Measurements from ENCODE around the gene NUP210.

Gene NUP210

GRCh38 chr3:13346481-13347389 is 73.4 kb downstream of the NUP210 start:
- H3K4me3 ChIP-seq (ENCODE audit: low read depth, low read length): no peak overlapping the region
- no peak overlapping the region for H3K27ac ChIP-seq (ENCODE audit: low read depth, low read length)
- H3K27me3 ChIP-seq (ENCODE audit: insufficient read depth, low read length): peaks cover 36% of the 10 kb centered on the region
- H2AFZ ChIP-seq (ENCODE audit: low read length, unreplicated experiment): no peak overlapping the region
- no peaks in the 10 kb centered on the region for H3K79me2 ChIP-seq (ENCODE audit: control insufficient read depth, insufficient read depth, low read length, unreplicated experiment)
- no peaks in the 10 kb centered on the region for H3K4me1 ChIP-seq (ENCODE audit: control insufficient read depth, insufficient read depth, low read length, unreplicated experiment)
- no peaks in the 10 kb centered on the region for H3K36me3 ChIP-seq (ENCODE audit: insufficient read depth, low read length)

- Histone ChIP-seq H3K27me3 (ENCODE audit: insufficient read depth, low read length) (peaks cover 43% of the 10 kb centered on the region), H3K79me2 (ENCODE audit: control insufficient read depth, insufficient read depth, low read length, unreplicated experiment) (no peaks in the 10 kb centered on the region), H3K4me1 (ENCODE audit: control insufficient read depth, insufficient read depth, low read length, unreplicated experiment) (no peaks in the 10 kb centered on the region), H2AFZ (ENCODE audit: low read length, unreplicated experiment) (no peak overlapping the region), H3K36me3 (ENCODE audit: insufficient read depth, low read length) (no peaks in the 10 kb centered on the region), H3K4me3 (ENCODE audit: low read depth, low read length) (no peak overlapping the region), H3K27ac (ENCODE audit: low read depth, low read length) (no peak overlapping the region)
Observed at GRCh38 chr3:13345772-13346171, 74.3 kb downstream of the NUP210 start.

- Histone ChIP-seq H3K4me1 (ENCODE audit: control insufficient read depth, insufficient read depth, low read length, unreplicated experiment) (no peaks in the 10 kb centered on the region), H3K4me3 (ENCODE audit: low read depth, low read length) (no peak overlapping the region), H3K36me3 (ENCODE audit: insufficient read depth, low read length) (no peaks in the 10 kb centered on the region), H3K27me3 (ENCODE audit: insufficient read depth, low read length) (peaks cover 43% of the 10 kb centered on the region), H3K27ac (ENCODE audit: low read depth, low read length) (no peak overlapping the region), H3K79me2 (ENCODE audit: control insufficient read depth, insufficient read depth, low read length, unreplicated experiment) (no peaks in the 10 kb centered on the region), H2AFZ (ENCODE audit: low read length, unreplicated experiment) (no peak overlapping the region)
Observed at GRCh38 chr3:13345284-13345683, 74.8 kb downstream of the NUP210 start.

- no peak overlapping the region for H3K4me3 ChIP-seq (ENCODE audit: low read depth, low read length)
- H3K79me2 ChIP-seq (ENCODE audit: control insufficient read depth, insufficient read depth, low read length, unreplicated experiment): no peaks in the 10 kb centered on the region
- no peaks in the 10 kb centered on the region for H3K36me3 ChIP-seq (ENCODE audit: insufficient read depth, low read length)
- peaks cover 43% of the 10 kb centered on the region for H3K27me3 ChIP-seq (ENCODE audit: insufficient read depth, low read length)
- H3K27ac ChIP-seq (ENCODE audit: low read depth, low read length): no peak overlapping the region
- H2AFZ ChIP-seq (ENCODE audit: low read length, unreplicated experiment): no peak overlapping the region
- H3K4me1 ChIP-seq (ENCODE audit: control insufficient read depth, insufficient read depth, low read length, unreplicated experiment): no peaks in the 10 kb centered on the region
Observed at GRCh38 chr3:13344663-13345062, 75.5 kb downstream of the NUP210 start.

DNA sequence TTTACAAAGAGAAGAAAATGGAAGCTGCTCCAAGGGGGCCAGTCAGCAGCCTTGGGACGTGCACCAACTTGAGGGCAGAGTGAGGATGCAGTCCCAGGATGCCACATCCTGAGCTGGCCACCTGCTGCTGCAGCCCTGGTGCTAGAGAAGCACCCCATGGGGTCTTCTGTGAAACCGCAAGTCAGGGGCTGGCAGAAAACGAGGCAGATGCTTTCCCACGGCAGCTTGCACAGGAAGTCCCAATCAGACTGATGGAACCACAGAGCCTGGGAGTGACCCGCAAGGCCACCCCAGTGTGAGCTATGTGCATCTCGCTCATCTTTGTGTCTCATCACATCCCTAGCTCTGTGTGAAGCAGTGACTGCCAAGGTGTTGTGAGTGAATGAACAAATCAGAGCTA is 76.5 kb downstream of the NUP210 start:
- no peaks in the 10 kb centered on the region for H3K4me1 ChIP-seq (ENCODE audit: control insufficient read depth, insufficient read depth, low read length, unreplicated experiment)
- H2AFZ ChIP-seq (ENCODE audit: low read length, unreplicated experiment): no peak overlapping the region
- H3K36me3 ChIP-seq (ENCODE audit: insufficient read depth, low read length): no peaks in the 10 kb centered on the region
- no peak overlapping the region for H3K27ac ChIP-seq (ENCODE audit: low read depth, low read length)
- H3K4me3 ChIP-seq (ENCODE audit: low read depth, low read length): no peak overlapping the region
- H3K79me2 ChIP-seq (ENCODE audit: control insufficient read depth, insufficient read depth, low read length, unreplicated experiment): no peaks in the 10 kb centered on the region
- H3K27me3 ChIP-seq (ENCODE audit: insufficient read depth, low read length): peaks cover 42% of the 10 kb centered on the region

- Histone ChIP-seq H3K36me3 (ENCODE audit: insufficient read depth, low read length) (no peaks in the 10 kb centered on the region), H2AFZ (ENCODE audit: low read length, unreplicated experiment) (no peak overlapping the region)
Observed at GRCh38 chr3:13341229-13341905, 78.8 kb downstream of the NUP210 start.

DNA sequence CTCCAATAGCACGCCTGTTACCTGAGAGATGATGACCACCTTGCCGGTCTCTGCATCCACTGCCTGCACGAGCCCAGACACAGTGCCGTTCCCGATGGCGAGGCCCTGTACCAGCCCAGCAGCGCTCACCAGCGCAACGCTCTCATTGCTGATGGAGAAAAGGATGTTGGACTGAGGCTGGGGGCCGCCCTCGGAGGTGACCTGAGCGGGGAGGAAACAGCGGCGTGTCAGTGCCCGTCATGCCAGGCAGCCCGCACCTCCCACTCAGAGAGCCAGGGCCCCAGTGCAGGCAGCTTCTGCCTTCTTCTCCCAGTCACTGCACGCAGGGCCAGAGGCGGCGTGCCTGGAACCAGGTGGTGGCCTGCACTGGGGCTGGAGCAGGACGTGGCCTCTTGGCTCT is 80.3 kb downstream of the NUP210 start:
- Histone ChIP-seq H2AFZ (ENCODE audit: low read length, unreplicated experiment) (no peak overlapping the region), H3K4me3 (ENCODE audit: low read depth, low read length) (no peak overlapping the region), H3K4me1 (ENCODE audit: control insufficient read depth, insufficient read depth, low read length, unreplicated experiment) (no peaks in the 10 kb centered on the region), H3K36me3 (ENCODE audit: insufficient read depth, low read length) (no peaks in the 10 kb centered on the region), H3K79me2 (ENCODE audit: control insufficient read depth, insufficient read depth, low read length, unreplicated experiment) (no peaks in the 10 kb centered on the region), H3K27me3 (ENCODE audit: insufficient read depth, low read length) (peaks cover 19% of the 10 kb centered on the region), H3K27ac (ENCODE audit: low read depth, low read length) (no peak overlapping the region)

More at GRCh38 chr3:13341229-13341905, 78.8 kb downstream of the NUP210 start:
- H3K4me1 ChIP-seq (ENCODE audit: control insufficient read depth, insufficient read depth, low read length, unreplicated experiment): no peaks in the 10 kb centered on the region
- no peak overlapping the region for H3K4me3 ChIP-seq (ENCODE audit: low read depth, low read length)
- H3K79me2 ChIP-seq (ENCODE audit: control insufficient read depth, insufficient read depth, low read length, unreplicated experiment): no peaks in the 10 kb centered on the region
- H3K27ac ChIP-seq (ENCODE audit: low read depth, low read length): no peak overlapping the region
- peaks cover 28% of the 10 kb centered on the region for H3K27me3 ChIP-seq (ENCODE audit: insufficient read depth, low read length)

GRCh38 chr3:13338996-13339395 is 81.1 kb downstream of the NUP210 start:
- H3K27ac ChIP-seq (ENCODE audit: low read depth, low read length): no peak overlapping the region
- H2AFZ ChIP-seq (ENCODE audit: low read length, unreplicated experiment): no peak overlapping the region
- peaks cover 19% of the 10 kb centered on the region for H3K27me3 ChIP-seq (ENCODE audit: insufficient read depth, low read length)
- no peaks in the 10 kb centered on the region for H3K4me1 ChIP-seq (ENCODE audit: control insufficient read depth, insufficient read depth, low read length, unreplicated experiment)
- no peak overlapping the region for H3K4me3 ChIP-seq (ENCODE audit: low read depth, low read length)
- H3K36me3 ChIP-seq (ENCODE audit: insufficient read depth, low read length): no peaks in the 10 kb centered on the region
- H3K79me2 ChIP-seq (ENCODE audit: control insufficient read depth, insufficient read depth, low read length, unreplicated experiment): no peaks in the 10 kb centered on the region

GRCh38 chr3:13338231-13338630 is 81.9 kb downstream of the NUP210 start:
- Histone ChIP-seq H3K27me3 (ENCODE audit: insufficient read depth, low read length) (peaks cover 19% of the 10 kb centered on the region), H3K4me1 (ENCODE audit: control insufficient read depth, insufficient read depth, low read length, unreplicated experiment) (no peaks in the 10 kb centered on the region), H3K79me2 (ENCODE audit: control insufficient read depth, insufficient read depth, low read length, unreplicated experiment) (no peaks in the 10 kb centered on the region), H3K36me3 (ENCODE audit: insufficient read depth, low read length) (no peaks in the 10 kb centered on the region), H2AFZ (ENCODE audit: low read length, unreplicated experiment) (no peak overlapping the region), H3K27ac (ENCODE audit: low read depth, low read length) (no peak overlapping the region), H3K4me3 (ENCODE audit: low read depth, low read length) (no peak overlapping the region)

GRCh38 chr3:13336592-13336991 is 83.5 kb downstream of the NUP210 start:
- Histone ChIP-seq H3K4me1 (ENCODE audit: control insufficient read depth, insufficient read depth, low read length, unreplicated experiment) (no peaks in the 10 kb centered on the region), H3K27ac (ENCODE audit: low read depth, low read length) (no peak overlapping the region), H3K79me2 (ENCODE audit: control insufficient read depth, insufficient read depth, low read length, unreplicated experiment) (no peaks in the 10 kb centered on the region), H2AFZ (ENCODE audit: low read length, unreplicated experiment) (no peak overlapping the region), H3K36me3 (ENCODE audit: insufficient read depth, low read length) (no peaks in the 10 kb centered on the region), H3K4me3 (ENCODE audit: low read depth, low read length) (no peak overlapping the region), H3K27me3 (ENCODE audit: insufficient read depth, low read length) (peaks cover 6% of the 10 kb centered on the region; the same call in 1 of the 2 replicates)

GRCh38 chr3:13335503-13335902 is 84.6 kb downstream of the NUP210 start:
- H3K4me1 ChIP-seq (ENCODE audit: control insufficient read depth, insufficient read depth, low read length, unreplicated experiment): no peaks in the 10 kb centered on the region
- H3K79me2 ChIP-seq (ENCODE audit: control insufficient read depth, insufficient read depth, low read length, unreplicated experiment): no peaks in the 10 kb centered on the region
- H3K27ac ChIP-seq (ENCODE audit: low read depth, low read length): no peak overlapping the region
- no peak overlapping the region for H2AFZ ChIP-seq (ENCODE audit: low read length, unreplicated experiment)
- no peaks in the 10 kb centered on the region for H3K36me3 ChIP-seq (ENCODE audit: insufficient read depth, low read length)
- peaks cover 2% of the 10 kb centered on the region; the same call in 1 of the 2 replicates for H3K27me3 ChIP-seq (ENCODE audit: insufficient read depth, low read length)
- no peak overlapping the region for H3K4me3 ChIP-seq (ENCODE audit: low read depth, low read length)

All from ACC112 (cell line).